GM21737 (cell line): ENCODE results near the gene HLA-DPA1.
"Not testable (repeated sequence)": the region's sequence is repeated elsewhere in the genome, so short reads cannot be mapped to it uniquely, and the experiment has no call there.

ENCODE experiments used
- ATAC-seq: cut with Tn5 transposase; IDR thresholded peaks from one replicate; pipeline ENCODE4 v1.9.1; 2021; ENCODE audit warnings: mild to moderate bottlenecking, moderate library complexity; ENCODE audit not compliant: unreplicated experiment

The HLA-DPA1 gene

DNA sequence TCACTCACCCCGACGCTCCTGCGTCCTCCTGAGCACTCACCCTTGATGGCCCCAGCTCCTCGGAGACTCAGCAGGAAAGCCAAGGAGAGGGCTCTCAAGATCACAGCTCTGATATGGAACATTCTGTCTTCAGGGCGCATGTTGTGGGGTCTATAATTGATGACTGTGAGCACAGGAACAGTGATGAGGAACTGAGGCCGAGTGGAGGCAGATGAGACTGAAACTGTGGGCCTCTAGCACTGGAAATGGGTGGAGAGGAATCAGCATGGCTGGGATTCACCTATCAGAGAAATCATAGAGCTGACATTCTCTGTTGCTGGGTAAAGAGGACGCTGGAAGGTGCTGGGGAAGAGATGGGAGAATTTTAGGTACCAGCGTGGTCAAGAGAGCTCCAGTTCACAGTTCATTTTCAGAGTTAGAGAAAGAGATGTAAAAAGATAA is at the start of gene HLA-DPA1:
HLA-DPA1 (minus strand) TSS at position 219 of the 441 bp plus-strand sequence.
- ATAC-seq = peak; percentile 82

DNA sequence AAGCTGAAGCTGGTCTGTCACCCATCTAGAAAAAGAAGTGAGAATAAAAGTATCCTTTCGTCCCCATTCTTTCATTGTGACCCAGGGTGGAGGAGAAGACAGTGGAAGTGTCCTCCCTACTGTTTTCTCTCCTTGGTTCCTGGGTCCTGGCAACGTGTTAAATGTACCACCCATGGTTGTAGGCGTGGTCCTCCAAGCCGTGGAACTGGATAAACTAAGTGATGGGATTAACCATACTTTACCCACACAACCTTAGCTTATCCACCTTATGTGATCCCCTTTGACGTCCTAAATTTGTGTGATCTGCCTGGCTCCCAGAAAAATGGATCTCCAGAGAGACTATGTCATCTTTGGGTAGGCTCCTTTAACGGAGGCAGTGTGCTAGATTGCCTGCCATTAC is 49.7 kb upstream of the HLA-DPA1 start:
- ATAC-seq = no peak

DNA sequence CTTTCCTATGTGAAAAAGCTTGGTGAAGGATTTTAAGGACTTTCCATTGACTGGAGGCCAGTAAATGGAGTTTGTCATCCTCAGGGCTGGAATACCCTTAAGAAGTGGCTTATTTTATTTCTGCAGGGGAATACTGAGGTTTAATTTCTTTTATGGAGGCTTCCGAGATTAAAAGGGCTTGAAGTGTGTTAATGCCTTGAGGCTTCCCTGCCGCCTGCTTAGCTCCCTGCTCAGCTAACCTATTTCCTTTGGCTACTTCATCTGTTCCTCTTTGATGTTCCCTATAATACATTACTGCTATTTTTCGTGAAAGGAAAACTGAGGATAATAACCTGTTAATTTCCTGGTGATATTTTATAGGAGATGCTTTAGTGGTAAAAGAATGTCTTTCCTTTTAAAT is 46.6 kb upstream of the HLA-DPA1 start:
- ATAC-seq = no peak

DNA sequence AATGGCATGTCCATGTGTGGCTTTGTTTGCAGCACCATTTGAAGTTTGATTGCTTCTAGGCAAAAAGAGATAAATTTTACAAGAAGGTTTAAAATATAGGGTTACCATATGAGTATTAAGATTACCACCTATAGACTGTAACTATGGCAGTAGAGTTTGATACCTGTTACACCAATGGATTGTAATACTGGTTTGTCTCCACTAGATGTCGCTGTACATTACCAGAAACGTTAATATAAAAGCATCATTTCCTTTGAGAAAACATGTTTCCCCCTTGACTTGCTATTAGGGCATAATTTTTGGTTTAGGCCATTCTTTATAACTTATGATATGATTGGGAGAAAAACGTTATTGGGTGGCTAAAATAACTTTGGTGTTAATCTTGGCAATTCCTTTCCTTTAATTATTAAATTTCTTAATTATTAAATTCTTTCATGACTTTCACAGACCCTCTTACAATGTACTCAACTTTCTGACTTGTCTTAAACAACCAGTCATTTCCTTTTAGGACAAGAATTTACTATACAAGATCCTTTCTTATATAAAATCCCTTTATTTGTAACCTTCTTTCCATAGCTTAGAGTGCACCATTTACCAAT is 45.2 kb upstream of the HLA-DPA1 start:
- ATAC-seq = no peak

DNA sequence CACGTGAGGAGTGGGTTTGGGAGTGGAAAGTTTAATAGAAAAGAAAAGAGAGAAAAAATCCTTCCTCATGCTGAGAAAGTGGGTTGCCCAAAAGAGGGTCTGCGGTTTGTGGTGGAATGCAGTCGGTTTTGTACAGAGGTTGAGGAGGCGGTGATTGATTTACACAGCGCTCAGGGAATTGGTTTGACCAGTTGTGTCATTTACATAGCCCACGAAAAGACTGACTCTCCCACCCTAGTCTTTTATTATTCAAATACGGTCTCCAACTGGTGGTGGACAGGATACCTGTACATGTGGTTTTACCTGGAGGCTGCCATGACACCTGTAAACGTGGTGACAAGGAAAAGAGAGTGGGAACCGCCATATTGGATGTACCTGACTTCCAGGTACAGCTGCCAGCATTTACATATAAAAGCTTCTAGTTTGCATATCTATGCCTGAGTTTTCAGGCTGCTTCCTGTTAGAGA is 44.4 kb upstream of the HLA-DPA1 start:
- no peak for ATAC-seq

DNA sequence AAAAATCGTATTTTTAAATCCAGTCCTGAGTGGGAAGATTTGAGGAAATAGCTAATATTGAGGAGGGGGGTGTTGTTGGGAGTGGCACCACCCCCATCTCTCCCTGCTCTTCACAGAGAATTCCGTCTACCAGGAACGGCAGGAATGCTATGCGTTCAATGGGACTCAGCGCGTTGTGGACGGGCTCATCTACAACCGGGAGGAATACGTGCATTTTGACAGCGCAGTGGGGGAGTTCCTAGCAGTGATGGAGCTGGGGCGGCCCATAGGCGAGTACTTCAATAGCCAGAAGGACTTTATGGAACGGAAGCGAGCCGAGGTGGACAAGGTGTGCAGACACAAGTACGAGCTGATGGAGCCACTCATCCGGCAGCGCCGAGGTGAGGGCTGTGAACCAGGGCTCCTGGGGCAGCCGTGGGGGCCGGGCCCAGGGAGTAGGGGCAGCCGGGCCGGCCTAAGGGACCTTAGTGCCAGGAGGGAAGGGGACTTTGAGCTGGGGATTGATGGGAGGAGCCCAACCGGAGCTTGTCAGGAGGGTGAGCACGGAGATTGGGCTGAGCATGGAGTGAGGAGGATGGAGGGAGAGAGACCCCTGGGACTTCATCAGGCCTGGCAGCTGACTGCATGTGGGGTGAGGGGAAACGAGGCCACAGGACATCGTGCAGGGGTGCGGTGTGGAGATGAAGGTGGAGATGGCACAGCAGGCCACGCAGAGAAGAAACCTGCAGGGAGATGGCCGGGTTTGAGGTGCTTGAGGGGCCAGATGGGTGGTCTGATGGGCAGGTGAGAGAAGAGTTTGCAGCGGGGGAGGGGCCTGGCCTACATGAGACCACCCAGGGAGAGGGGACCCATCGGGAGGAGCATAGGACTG is 43.6 kb upstream of the HLA-DPA1 start:
- no peak for ATAC-seq

DNA sequence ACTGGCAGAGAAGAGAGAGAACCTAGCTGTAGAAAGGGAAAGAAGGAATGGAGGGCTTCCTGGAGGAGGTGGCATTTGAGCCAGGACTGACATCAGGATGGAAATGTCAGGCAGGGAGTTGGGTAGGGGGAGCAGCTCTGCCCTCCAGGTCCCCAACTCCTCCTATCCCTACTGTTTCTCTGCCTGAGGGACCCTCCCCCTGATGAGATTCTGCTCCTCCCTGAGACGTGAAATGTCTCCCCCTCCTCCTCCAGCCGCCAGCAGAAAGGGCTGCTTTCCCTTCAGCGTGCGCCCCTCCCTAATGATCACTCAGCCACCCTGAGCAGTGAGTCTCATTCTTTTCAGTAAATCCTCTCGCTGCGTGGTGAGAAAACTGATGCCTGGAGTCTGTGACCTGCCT is 43.0 kb upstream of the HLA-DPA1 start:
- no peak for ATAC-seq

DNA sequence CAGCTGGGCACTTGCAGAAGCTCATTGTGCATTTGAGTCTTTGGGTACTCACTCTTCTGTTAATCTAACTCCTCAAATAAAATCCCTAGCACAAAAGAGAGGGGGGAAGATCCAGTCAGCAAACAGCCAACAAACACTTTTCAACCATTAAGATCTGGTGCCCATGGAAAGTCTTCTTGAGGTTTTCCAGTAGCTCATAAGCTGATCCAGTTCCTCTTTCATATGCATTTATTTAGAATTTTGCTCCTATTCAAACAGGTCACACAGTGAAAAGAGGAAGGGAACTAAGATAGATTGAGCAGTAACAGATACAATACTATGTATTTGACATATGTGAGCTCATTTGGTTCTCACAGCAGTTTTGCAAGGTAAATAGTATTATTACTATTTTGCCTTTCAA is 41.0 kb upstream of the HLA-DPA1 start:
- no peak for ATAC-seq

DNA sequence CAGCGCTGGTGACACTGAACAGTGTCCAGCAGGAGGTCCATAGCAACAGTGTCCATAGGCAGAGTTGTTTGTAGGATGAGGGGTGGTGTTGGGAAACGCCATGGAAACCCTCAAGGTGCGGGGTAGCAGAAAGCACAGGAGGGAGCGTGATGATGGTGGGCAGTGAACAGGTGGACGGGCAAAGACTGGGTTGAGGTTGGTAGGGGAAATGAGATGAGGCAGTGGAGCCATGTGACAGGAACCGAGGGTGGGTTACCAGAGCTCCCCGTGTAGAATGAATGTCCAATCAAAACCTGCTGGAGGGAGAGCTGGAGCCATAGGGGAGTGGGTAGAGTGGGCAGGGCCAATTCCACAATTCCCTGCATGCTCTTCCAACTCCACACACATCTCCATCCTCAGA is 40.3 kb upstream of the HLA-DPA1 start:
- no peak for ATAC-seq

DNA sequence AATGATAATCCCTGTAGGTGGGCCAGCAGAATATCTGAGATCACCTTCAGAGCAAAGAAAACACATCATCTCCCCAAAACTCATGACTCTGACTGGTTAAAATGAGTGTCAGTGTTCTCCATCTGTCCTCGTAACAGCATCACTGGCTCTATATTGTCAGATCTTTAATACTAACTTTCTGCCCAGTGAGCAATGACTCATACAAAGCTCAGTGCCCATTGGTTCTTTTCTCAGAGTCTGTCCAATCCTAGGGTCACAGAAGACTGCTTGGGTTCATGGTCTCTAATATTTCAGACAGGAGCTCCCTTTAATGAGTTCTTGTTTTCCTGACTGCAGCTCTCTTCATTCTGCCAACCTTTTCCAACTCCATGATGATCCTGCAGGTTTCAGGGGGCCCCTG is 38.7 kb upstream of the HLA-DPA1 start:
- peak; percentile 83 for ATAC-seq

DNA sequence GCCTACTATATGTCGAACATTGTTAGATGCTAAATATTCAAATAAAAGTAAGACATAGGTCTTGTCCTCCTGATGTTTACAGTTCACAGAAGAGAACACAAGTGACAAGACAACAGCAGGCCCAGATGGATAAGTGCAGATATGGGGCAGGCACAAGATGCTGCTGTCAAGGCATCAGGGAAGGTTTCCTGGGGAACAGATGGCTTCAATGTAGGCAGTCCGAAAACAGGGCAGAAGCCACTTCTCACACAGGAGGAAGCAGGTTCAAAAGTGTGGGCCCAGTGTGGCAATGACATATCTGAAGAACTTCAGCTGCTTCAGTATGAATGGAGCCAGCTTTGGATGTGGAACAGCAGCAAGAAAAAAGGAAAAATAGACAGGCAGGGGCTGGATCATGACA is 34.9 kb upstream of the HLA-DPA1 start:
- no peak for ATAC-seq

DNA sequence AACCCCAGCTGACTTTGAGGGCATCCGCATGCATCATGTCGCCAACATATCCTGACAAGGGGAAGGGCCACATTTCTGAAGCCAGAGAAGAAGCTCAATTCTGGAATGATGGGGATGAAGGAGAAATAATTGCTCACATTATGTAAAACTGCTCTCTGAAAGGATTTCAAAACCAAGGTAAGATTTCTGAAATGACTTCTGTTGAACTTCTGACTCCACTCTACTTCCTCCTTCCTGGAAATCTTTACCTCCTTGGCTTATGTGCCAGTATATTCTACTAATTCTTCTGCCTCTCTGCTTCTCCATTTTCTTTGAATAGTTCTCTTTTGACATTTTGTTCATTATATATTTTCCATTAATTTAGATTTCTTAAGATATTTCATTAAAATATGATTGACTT is 34.2 kb upstream of the HLA-DPA1 start:
- ATAC-seq = no peak

DNA sequence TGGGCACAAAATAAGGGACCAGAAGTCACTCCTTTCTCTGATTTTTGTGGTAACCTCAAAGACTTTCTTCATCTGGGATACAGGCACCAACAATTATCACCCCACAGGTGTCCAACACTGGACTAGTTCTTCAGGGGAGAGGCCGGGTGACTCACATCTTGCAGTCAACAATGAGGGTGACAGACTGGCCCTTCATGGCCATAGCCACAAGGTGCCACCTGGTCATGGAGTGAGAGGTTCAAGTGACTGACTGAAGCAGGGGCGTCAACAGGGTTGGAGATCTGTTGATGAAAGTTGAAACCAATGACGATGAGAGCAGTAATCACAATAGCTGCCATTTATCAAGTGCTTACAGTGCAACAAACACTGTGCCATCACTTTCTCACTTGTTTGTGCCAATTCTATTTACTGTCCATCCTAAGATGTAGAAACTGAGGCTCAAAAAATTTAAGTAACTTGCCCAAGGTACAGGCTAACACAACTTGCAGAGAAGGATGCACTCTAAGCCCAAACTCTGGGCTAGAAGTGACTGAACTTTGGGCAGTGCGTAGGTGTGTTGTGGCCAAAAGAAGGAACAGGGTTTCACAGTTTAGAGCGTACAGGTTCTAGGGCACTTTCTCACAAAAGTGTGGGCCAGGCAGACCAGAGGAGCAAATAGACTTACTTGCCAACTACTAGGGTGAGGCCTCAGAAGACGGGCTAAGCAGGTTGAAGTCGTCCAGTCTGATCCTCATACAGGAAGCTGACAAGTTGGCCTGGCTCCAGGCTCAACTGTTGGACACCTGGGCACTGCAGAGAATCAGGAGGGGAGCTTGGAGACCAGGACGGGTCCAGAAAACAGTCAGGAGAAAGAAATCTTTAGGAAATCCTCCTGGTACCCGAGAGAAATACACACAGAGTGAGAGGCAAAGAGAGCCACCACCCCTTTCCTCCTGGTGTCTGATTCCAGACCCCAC is 32.7 kb upstream of the HLA-DPA1 start:
- ATAC-seq = no peak

DNA sequence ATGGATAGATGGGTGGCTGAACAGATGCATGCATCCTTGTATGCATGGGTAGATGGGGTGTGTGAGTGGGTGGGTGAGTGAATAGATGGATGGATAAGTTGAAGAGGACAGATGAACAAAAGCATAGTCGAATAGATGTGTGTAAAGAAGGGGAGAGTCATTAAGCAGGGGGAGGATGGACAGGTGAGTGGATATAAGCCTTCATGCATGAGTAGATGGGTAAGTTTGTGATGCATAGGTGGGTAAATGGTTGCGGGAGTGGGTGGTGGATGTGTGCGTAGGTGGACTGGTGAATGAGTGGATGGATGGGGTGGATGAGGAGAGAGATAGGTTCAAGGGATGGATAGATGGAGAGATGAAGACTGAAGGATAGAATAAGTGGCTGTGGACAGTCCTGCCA is 31.9 kb upstream of the HLA-DPA1 start:
- no peak for ATAC-seq

DNA sequence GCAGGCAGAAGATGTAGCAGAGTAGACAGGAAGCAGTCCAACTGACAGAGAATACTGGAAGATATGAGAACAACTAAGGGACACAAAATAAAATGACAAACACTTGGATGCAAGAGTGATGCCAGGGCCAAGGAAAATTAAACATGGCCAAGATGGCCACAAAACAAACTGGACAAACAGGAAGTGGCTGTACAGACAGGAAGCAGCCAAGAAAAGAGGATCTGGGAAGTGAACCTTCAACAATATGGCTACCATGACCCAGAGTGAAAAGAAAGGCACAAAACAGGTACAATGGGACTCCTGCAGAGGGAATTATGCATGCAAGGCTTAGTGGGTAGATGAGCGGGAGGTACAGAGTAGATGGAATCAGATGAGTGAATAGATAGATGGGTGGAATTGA is 31.4 kb upstream of the HLA-DPA1 start:
- no peak for ATAC-seq

DNA sequence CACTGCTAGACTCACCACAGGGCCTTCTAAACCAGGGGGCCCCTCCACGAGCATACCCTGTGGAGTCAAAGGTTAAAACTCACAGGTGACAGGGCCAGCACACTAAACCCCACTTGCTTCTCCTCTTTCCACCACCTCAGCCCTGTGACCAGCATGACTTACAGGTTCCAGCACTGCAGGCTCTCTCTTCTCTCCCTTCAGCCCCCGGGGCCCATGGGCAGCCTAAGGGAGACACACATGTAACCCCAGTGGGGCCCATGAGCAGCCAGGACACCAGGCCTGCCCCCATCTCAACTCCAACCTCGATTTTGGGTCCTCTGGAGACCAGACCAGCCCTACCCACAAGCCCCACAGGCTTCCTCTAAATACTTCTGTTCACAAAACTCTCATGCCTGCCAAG is 30.3 kb upstream of the HLA-DPA1 start:
- no peak for ATAC-seq

DNA sequence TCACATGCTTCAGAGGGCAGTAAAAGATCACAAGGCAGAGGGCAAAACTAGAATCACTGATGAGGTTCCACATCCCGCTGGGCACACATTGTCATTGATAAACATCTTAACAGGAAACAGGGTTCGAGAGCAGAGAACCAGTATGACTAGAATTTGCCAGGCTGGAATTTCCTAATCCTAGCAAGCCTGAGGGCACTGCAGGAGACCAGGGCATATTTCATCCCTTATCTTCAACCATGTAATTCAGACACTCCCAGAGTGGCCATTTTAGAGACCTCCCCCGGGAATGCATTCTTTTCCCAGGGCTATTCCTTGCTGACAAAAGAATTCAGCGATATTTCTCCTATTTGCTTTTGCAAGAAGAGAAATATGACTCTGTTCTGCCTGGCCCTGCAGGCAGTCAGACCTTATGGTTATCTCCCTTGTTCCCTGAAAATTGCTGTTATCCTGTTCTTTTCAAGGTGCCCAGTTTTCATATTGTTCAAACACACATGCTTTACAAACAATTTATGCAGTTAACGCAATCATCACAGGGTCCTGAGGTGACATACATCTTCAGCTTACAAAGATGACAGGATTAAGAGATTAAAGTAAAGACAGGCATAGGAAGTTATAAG is 27.8 kb upstream of the HLA-DPA1 start:
- not testable (repeated sequence) for ATAC-seq

DNA sequence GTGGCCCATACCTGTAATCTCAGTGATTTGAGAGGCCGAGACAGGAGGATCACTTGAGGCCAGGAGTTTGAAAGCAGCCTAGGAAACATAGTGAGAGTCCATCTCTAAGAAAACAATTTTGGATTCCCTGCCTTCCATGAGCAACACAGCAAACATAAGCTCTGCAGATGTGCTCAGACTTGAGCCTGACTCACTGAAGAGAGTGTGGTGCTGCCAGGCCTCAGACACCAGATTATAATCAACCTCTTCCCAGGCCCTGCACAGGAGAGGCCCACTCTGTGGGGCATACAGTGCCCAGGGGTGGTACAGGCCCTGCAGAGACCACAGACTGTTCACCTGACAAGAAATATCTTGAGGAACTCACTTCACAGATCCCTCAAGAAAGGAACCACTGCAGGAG is 22.2 kb upstream of the HLA-DPA1 start:
- no peak for ATAC-seq

DNA sequence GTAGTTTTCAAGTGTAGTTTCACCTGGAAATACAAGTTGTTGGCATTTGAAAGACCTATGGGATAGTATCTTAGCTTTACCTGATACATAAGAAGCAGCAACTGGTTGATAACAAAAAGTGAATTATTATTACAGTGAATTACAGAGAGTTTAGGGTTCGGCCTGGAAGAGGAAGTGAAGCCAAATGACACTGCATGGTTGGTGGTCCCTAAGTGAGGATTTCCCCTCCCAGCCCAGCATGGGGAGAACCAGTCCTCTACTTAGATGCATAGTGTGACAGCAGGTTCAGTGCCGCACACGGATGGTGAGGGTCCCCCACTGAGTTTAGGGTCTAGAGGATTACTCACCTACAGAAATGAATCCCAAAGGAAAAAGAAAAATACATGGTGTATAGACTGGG is 20.4 kb upstream of the HLA-DPA1 start:
- ATAC-seq = no peak

DNA sequence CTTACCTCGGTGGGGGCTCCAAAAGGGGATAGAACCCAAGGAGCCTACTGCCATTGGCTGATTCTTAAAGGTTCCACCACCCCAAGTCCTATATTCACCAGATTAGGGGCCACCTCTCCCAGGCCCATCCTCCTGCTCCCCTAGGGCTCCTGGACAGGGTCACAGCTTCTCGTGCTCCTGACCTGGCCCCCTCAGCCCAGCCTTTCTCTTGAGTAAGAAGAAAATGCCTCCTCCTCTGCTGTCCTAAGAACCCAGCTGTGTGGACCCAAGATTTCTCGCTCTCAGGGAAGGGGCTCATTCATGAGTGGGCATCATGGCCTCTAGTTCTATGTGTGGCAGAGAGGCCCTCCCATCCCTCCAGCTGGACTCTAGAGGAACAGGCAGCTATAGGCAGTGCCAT is 18.9 kb upstream of the HLA-DPA1 start:
- ATAC-seq = no peak

DNA sequence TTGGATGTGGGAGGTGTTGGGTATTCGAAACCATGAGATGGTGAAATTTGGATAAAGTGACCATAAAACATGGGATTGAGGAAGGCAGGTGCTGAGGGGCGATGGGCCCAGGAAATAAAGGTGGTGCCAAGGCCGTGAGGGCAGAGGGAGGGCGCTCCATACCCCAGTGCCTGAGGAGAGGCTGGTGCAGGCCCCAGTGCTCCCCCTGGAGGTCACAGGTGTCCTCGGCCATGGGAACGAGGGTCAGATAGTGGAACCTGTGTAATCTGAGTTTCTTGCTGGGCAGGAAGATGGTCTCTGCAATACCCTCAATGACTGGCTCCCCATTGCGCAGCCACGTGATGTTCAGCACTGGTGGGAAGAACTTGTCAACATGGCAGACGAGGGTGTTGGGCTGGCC is 18.5 kb upstream of the HLA-DPA1 start:
- no peak for ATAC-seq
